Epithelial cell of prostate (primary cell): ENCODE data around the gene WNT6.

Source experiments
- DNase-seq: peaks from one replicate; pipeline ENCODE4 v3.0.0-alpha.2; 2011; ENCODE audit warnings: low read depth, low spot score
- H3K27ac ChIP-seq: fragments of 450-650 bp; 2 replicates; pipeline ENCODE4 v1.5.1; 2017; ENCODE audit warnings: mild to moderate bottlenecking

The WNT6 gene

DNA sequence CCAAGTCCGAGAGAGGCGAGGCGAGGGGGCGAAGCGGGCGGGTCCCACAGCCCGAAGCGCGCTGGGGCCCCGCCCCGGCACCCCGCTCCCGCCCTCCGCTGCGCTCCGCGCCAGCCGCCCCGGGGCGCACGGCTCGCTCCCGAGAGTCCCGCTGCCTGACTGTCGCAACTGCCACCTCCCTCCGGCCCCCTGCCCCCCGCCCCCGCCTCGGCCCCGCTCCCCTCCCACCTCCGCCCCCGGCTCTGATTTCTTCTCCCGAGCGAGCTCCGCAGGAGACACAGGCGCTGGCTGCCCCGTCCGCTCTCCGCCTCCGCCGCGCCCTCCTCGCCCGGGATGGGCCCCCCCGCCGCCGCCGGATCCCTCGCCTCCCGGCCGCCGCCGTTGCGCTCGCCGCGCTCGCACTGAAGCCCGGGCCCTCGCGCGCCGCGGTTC lies at the start of gene WNT6:
WNT6 (plus strand) TSS at position 250 of the 432 bp plus-strand sequence. CDS start 233 bp downstream, outside the sequence.
- no peak within 1 kb of the TSS for H3K27ac ChIP-seq
- DNase-seq = no peak

DNA sequence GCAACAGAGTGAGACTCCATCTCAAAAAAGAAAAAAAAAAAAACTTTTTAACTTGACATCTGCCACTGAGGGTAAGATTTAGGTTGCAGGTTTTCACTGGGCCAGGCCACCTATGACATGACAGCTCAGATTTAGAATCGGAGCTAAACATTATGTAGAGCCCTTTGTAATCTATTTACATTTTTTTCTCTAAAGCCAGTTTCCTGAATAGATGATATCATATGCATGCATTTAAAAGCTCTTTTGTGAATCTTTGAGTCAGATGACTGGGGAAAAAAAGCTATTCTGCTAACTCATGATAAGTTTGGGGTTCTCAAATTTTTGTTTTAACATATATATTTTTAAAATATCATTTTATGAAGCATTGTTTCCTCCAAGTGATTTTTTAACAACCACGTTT lies 49.3 kb upstream of the WNT6 start:
- H3K27ac ChIP-seq = no peak overlapping the region
- no peak for DNase-seq

DNA sequence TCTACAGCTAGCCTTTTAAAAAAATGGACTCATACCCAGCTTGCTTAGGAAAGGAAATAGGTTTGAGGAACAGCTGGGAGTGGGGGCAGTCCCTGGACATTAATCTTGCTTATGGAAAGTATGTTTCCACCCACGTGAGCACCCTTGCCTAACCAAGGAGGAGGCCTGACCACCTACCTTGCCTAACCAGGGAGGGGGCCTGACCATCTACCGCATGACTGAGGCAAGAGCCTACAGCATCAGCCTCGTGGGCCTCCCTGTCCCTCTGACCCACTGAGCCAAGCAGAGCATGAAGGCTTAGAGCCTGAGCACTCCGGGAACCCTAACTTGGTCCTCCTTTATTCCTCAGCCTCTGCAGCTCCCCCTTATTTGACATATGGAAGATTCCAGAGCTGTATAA lies 48.2 kb upstream of the WNT6 start:
- H3K27ac ChIP-seq = no peak overlapping the region
- no peak for DNase-seq

DNA sequence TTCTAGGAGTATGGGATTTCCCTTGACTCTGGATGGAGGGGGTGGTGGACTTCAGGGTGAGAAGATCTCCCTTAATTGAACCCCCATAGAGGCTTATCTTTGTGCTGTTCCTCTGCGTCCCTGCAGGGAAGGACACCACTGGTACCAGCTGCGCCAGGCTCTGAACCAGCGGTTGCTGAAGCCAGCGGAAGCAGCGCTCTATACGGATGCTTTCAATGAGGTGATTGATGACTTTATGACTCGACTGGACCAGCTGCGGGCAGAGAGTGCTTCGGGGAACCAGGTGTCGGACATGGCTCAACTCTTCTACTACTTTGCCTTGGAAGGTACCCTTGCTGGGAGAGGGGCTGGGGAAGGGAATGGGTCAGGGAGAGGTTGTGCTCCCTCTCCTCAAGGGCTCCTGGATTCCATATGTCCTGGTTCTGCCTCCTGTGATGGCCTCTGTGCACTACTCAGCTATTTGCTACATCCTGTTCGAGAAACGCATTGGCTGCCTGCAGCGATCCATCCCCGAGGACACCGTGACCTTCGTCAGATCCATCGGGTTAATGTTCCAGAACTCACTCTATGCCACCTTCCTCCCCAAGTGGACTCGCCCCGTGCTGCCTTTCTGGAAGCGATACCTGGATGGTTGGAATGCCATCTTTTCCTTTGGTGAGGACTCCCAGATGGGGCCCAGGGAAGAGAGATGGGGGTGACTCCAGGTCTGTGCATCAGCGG lies 47.3 kb upstream of the WNT6 start:
- no peak overlapping the region for H3K27ac ChIP-seq
- DNase-seq = no peak

DNA sequence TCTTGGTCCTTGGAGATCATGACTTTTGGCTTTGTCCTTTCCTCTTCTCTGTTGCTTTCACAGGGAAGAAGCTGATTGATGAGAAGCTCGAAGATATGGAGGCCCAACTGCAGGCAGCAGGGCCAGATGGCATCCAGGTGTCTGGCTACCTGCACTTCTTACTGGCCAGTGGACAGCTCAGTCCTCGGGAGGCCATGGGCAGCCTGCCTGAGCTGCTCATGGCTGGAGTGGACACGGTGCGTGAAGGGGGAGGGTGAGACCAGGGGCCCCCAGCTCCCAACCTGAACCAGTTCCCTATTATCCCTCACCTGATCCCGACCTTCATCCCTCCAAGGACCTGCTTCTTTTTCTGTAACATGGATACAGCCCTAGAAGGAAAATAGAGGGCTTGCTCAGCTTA lies 46.7 kb upstream of the WNT6 start:
- H3K27ac ChIP-seq = no peak overlapping the region
- DNase-seq = no peak

DNA sequence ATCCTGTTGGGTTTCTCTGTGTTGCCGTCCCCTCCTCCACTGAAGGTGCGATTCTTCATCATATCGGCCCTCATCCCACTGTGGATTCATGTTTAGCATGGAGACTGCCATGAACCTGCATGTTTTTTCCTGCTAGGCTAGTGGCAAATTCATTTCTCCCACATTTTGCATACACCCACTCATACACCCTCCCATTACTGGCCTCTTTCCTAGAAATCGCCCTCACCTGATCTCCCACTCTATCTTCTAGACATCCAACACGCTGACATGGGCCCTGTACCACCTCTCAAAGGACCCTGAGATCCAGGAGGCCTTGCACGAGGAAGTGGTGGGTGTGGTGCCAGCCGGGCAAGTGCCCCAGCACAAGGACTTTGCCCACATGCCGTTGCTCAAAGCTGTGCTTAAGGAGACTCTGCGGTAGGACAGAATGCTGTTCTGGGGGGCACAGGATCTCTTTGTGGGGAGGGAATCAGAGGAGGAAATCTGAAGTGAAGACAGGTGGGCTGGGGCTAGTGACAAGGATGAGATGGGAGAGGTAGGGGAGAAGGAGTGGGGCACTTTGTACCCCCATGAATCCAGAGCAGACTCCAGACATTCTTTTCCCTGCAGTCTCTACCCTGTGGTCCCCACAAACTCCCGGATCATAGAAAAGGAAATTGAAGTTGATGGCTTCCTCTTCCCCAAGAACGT lies 45.7 kb upstream of the WNT6 start:
- H3K27ac ChIP-seq = no peak overlapping the region
- no peak for DNase-seq

DNA sequence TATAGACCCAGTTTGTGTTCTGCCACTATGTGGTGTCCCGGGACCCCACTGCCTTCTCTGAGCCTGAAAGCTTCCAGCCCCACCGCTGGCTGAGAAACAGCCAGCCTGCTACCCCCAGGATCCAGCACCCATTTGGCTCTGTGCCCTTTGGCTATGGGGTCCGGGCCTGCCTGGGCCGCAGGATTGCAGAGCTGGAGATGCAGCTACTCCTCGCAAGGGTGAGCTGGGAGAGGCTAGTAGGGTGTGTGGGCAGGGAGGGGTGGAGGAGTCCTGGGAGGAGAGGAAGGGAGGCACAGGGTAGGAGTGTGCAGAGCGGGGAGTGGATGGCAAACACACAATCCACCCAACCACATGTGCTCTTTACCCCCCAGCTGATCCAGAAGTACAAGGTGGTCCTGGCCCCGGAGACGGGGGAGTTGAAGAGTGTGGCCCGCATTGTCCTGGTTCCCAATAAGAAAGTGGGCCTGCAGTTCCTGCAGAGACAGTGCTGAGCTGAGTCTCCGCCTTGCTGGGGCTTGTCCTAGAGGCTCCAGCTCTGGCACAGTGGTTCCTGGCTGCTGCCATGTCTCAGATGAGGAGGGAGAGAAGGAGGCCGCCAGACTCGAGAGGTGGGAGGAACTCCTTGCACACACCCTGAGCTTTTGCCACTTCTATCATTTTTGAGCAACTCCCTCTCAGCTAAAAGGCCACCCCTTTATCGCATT lies 44.9 kb upstream of the WNT6 start:
- H3K27ac ChIP-seq = no peak overlapping the region
- DNase-seq = no peak

DNA sequence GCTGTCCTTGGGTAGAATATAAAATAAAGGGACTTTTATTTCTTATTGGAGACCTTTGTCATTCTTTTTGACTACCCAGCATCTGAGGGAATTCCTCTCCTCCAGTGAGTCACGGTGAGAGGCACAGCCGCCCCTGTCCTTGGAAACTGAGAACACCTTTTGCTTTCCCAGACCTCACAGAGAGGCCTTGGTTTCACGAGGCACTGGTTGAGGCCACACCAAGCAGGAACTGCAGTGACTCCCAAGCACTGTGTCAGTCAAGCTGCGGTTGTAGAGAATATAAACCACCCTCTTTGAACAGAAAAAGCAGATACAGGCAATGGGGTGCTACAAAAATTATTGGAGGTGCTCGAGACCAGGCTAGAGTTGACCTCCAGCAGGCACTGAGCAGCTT lies 44.4 kb upstream of the WNT6 start:
- no peak for DNase-seq
- H3K27ac ChIP-seq = no peak overlapping the region

DNA sequence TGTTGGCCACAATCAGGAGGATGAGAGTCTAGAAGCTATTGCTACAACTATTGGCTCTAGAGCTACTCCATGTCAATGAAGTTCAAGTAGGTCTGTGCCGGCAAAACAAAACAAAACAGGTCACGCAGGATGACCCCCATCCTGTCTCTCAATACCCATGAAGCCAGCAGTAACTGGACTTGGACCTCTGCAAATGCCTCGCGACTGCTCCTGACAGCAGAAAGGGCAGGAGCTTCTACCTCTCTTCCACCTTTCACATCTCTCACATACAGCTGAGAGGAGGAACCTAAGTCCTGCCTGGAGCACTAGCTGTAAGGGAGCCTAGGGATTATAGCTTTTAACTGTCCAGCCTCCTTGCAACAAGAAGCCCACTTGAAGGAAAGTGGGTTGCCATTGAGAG lies 44.0 kb upstream of the WNT6 start:
- no peak for DNase-seq
- H3K27ac ChIP-seq = no peak overlapping the region

DNA sequence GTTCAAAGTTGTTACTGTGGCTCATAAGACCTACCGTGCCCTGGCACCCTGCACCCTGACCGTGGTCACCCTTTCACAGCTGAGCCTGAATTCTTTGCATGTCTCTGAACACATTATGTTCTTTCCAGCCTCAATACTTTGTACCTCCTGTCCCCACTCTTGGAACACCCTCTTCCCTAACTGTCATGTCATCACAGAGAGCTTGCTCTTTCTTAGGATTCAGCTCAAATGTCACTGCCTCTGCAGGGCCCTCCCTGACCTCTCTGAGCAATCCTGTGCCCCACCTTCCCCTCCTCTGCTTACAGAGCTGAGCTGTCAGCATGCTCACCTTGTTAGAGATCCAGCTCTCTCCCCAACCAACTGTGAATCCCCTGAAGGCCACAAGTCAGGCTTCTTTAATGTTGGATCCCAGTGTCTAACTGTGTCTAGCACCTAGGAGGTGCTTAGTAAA lies 43.0 kb upstream of the WNT6 start:
- H3K27ac ChIP-seq = no peak overlapping the region

DNA sequence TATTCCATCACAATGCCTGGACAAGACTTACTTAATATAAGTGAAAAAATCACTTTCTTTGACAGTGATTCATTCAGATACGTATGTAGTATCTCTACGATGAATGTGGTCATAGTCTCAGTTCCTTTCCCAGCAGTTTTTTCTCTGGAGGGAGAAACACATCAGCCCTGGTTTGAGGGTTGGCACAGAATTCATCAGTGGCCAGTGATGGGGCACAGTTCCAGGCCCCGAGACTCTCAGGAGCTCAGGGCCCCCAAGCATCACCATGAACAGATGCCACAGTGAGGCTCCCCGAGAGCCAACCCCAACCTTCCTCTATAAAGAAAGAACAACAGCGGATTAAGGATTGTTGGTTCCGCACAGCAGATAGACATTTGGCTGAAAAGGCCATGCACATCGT lies 40.5 kb upstream of the WNT6 start:
- H3K27ac ChIP-seq = no peak overlapping the region

More for the DNA sequence above, 43.0 kb upstream of the WNT6 start:
- no peak for DNase-seq

DNA sequence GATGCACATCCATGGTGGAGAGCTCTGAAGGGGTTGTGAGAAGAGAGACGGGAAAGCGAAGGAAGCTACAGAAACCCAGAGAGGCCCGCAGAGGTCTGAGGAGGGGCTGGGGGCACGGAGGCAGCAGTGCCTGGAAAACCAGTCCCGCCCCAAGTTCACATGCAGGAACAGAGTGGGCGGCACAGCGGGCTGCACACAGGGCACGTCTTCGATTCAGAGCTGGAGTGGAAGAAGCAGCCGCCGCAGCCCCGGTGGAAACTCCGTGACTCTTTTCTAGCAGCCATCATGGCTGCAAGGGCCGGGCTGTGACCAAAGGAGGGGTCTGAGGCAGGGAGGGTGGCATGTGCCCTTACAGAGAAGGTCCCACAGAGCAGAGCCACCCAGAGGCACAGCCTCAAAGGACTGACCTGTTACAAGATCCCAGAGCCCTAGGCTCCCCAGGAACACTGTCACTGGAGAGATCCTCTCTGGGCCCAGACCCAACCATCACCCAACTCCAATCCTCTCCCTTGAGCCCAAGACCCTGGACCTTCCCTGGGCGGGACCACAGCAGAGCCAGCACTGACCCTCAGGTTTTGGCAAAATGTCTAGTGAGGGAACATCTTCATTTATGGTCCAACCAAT lies 38.7 kb upstream of the WNT6 start:
- no peak overlapping the region for H3K27ac ChIP-seq
- no peak for DNase-seq

More for the DNA sequence above, 40.5 kb upstream of the WNT6 start:
- no peak for DNase-seq

DNA sequence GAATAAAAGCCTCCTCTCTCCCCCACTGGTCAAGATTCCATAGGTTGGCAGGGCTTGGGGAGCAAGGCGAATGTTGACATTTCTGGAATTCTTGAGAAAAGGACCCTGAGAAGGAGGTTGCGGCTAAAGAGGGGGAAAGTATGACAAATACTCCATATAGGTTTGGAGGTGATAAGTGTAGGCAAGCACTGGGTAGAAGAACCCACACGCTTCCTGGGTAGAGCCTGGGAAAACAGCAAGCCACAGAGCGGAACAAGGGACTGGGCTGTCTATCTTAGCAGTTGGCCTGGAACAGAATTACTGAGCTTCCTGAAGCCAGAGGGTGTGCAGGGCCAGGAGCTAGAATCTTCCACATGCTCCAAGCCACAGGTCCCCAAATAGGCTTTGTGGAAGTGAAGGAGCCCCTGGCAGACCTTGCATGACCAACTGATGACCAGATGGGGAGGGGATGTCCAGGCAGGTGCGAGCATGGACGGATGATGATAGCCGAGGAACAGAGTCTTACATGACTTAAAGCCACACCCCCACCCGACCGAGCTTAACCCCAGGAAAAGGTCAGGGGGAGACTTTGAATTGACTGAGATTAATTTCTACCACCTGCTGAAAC lies 37.9 kb upstream of the WNT6 start:
- DNase-seq = no peak

DNA sequence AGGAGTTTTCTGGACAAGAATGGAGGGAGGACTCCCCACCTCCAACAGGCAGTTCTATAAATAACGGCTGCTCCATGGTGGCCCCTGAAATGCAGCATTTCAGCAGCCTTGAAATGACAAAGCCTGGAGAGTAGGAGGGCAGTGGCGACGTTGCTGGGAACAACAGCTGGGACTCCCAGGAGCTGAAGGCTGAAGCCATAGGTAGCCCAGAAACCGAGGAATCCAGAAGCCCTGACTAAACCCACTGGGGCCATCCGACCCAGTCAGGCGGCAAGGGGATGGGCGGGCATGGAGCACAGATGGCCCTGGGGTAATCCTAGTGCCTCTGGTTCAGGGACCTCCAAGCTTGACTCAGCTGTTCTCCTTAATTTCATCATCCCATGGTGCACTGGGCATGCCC lies 37.0 kb upstream of the WNT6 start:
- DNase-seq = no peak
- no peak overlapping the region for H3K27ac ChIP-seq

More for the DNA sequence above, 37.9 kb upstream of the WNT6 start:
- H3K27ac ChIP-seq = no peak overlapping the region

DNA sequence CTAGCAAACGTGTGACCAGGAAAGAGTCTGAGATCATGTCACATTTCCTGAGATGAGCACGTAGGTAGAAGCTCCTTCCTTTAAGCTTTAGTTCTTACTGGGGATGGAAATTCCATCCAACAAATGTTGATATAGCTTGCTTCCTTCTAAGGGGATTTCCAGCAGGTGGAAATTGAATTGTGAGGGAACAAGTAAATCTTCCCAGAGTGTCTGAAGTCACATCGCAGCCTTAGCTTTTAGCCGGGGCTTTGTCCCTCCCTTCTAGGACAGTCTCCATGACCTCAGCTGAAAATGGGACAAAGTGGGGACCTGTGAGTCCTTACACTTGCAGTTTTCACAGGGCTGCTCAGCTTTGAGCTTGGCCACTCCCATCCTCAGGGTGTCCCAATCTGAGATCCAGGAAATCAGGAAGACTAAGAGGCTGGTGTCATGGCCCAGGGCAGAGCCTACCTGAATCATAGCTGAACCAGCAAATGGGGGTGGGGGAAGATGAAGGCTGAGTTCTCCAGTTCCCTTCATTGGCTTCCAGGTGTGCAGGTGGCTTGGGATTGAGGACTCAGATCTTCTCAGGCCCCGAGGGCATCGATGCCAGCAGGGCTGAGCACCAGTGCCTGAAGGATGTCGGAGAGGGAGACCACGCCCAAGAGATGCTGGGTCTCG lies 36.3 kb upstream of the WNT6 start:
- H3K27ac ChIP-seq = no peak overlapping the region
- no peak for DNase-seq

DNA sequence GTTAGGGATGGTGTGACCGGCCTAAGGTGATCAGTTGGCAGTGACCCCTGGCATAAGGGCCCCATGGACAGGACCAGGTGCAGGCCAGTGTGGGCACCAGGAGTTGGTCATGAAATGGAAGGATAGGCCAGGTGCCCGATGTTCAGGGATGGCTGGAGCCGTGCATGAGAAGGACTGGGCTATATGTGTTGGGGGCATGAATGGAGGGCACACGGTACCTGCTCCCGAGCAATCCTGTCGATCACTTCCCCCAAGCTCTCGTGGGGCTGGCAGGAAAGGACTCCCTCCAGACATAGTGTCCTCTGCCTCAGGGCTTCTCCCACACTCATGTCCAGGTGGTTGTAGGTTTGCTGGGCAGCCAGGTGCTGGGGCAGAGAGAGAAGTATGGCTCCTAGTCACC lies 35.6 kb upstream of the WNT6 start:
- no peak for DNase-seq
- H3K27ac ChIP-seq = no peak overlapping the region

DNA sequence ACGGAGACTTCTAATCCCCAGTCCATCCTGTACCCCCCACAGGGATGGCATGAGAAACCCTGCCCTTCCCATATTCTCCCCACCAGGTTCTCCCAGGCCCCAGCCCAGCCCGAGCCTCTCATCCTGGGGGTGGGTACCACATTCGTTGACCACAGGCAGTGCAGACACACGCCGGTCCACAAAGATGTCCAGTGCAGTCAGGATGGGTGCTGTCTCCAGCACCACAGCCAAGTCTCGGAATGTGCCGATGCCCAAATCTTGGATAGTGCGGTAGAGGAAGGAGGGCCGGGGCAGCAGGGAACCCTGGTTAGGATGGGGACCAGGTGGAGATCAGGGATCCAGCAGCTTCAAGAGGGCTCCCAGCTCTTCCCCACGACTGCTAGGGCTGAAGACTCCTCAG lies 32.8 kb upstream of the WNT6 start:
- no peak overlapping the region for H3K27ac ChIP-seq
- no peak for DNase-seq

DNA sequence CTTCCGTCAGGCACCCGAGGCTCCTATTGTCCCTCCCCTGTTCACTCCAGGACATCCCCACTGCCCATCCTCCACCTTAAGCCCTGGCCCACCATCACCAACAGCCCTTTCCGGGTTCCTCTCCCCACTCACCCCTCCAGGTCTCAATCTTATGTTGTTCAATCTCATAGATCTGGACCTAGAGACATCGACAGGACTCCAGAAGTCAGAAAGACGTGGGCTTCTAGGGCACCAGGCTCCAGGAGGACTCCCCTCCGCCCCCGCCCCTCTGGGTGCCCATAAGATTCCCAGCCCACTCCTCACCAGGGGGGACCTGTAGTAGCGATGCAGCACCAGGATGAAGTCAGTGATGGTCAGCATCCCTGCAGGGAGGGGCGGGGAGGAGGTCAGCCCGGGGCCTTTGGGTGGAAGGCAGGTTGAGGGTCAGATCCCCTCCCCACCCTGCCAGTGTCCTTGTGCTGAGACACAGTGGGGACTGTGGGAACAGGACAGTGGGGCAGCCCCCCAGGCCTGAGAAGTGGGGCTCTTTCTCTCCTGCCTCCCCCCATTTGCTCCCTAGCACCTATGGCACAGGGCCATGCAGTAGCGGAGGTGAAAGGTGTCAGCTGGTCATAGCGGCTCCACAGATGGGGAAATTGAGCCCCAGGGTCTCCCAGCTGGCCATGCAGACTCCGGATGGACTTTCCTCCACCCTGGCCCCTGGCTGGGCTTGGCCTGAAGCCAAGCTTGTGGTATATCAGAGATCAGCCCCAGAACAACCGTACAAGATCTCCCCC lies 31.7 kb upstream of the WNT6 start:
- no peak overlapping the region for H3K27ac ChIP-seq

DNA sequence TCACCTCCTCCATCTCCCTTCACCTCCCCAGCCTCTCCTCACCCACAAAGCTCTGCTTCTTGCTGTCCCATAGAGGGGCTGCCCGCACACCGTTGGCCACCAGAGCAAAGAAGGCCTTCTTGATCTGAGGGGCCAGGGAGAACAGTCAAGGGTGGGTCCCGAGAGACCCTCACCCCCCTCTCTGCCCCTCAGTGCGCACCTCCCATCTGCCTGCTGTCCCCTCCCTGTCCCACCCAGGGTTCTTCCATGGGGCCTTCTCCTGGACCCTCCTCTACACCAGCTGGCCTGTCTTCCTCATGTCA lies 31.2 kb upstream of the WNT6 start:
- no peak for DNase-seq

More for the DNA sequence above, 31.7 kb upstream of the WNT6 start:
- no peak for DNase-seq

More for the DNA sequence above, 31.2 kb upstream of the WNT6 start:
- no peak overlapping the region for H3K27ac ChIP-seq
